ENCODE results near the gene PTPRQ. TPM values are rescaled to one million over a fixed set of nuclear protein-coding genes. Genes with fewer than 3 reads are reported as not detected.

Gene PTPRQ
- total RNA-seq, 4 donors from 2014 or later, result 1.8 to 12.8 (median 3.4) TPM

- no peaks in the 10 kb centered on the region for H3K27me3 ChIP-seq
- H3K4me3 ChIP-seq, result no peak overlapping the region
- H3K9me3 ChIP-seq, result no peaks in the 10 kb centered on the region
- no peaks in the 10 kb centered on the region for H3K36me3 ChIP-seq
- TF ChIP-seq CTCF (IDR thresholded peaks at IDR 0.05) (no peak), POLR2A (IDR thresholded peaks at IDR 0.05) (no peak), EP300 (IDR thresholded peaks at IDR 0.05) (no peak)
- no peaks in the 10 kb centered on the region for H3K4me1 ChIP-seq
- 73 to 79% methylated on average over 3 of the region's 3 CpGs for WGBS, 2 donors
- no peak overlapping the region for H3K27ac ChIP-seq
- no peak for DNase-seq (ENCODE audit: low spot score in 2 of 2)
Observed at GRCh38 chr12:80679346-80680131, 235.5 kb downstream of the PTPRQ start.

GRCh38 chr12:80681287-80681686, 237.3 kb downstream of the PTPRQ start:
- Histone ChIP-seq H3K27ac (no peak overlapping the region), H3K36me3 (no peaks in the 10 kb centered on the region), H3K4me3 (no peak overlapping the region), H3K9me3 (no peaks in the 10 kb centered on the region), H3K4me1 (no peaks in the 10 kb centered on the region), H3K27me3 (no peaks in the 10 kb centered on the region)
- WGBS, 2 donors, result 75 to 76% methylated on average over 2 of the region's 2 CpGs
- no peak for DNase-seq (ENCODE audit: low spot score in 2 of 2)
- TF ChIP-seq CTCF (IDR thresholded peaks at IDR 0.05) (no peak), POLR2A (IDR thresholded peaks at IDR 0.05) (no peak), EP300 (IDR thresholded peaks at IDR 0.05) (no peak)

GRCh38 chr12:80681786-80682185, 237.8 kb downstream of the PTPRQ start:
- no peak for DNase-seq (ENCODE audit: low spot score in 2 of 2)
- H3K4me3 ChIP-seq, result no peak overlapping the region
- H3K36me3 ChIP-seq, result no peaks in the 10 kb centered on the region
- no peaks in the 10 kb centered on the region for H3K27me3 ChIP-seq
- 86 to 93% methylated on average over 3 of the region's 3 CpGs for WGBS, 2 donors
- H3K27ac ChIP-seq, result no peak overlapping the region
- no peak for TF ChIP-seq EP300 (IDR thresholded peaks at IDR 0.05)
- TF ChIP-seq CTCF (IDR thresholded peaks at IDR 0.05), result no peak
- TF ChIP-seq POLR2A (IDR thresholded peaks at IDR 0.05), result no peak
- H3K9me3 ChIP-seq, result peaks cover 0 to under 1% (median under 1%) of the 10 kb centered on the region in 4 donors
- H3K4me1 ChIP-seq, result no peaks in the 10 kb centered on the region

- TF ChIP-seq POLR2A (IDR thresholded peaks at IDR 0.05) (no peak), CTCF (IDR thresholded peaks at IDR 0.05) (no peak), EP300 (IDR thresholded peaks at IDR 0.05) (no peak)
Observed at GRCh38 chr12:80684077-80684495, 240.1 kb downstream of the PTPRQ start.

GRCh38 chr12:80690090-80690489, 246.1 kb downstream of the PTPRQ start:
- DNase-seq (ENCODE audit: low spot score in 2 of 2), result no peak
- Histone ChIP-seq H3K36me3 (no peaks in the 10 kb centered on the region), H3K4me1 (no peaks in the 10 kb centered on the region), H3K27ac (no peak overlapping the region), H3K27me3 (no peaks in the 10 kb centered on the region), H3K4me3 (no peak overlapping the region), H3K9me3 (peaks cover 0 to 4% (median 1%) of the 10 kb centered on the region in 4 donors)
- 82 to 83% methylated on average over 1 of the region's 1 CpG for WGBS, 2 donors
- no peak for TF ChIP-seq CTCF (IDR thresholded peaks at IDR 0.05)

More at GRCh38 chr12:80684077-80684495, 240.1 kb downstream of the PTPRQ start:
- no peak for DNase-seq (ENCODE audit: low spot score in 2 of 2)
- Histone ChIP-seq H3K4me1 (no peaks in the 10 kb centered on the region), H3K9me3 (peaks cover 0 to 4% (median 1%) of the 10 kb centered on the region in 4 donors), H3K27ac (no peak overlapping the region), H3K4me3 (no peak overlapping the region), H3K36me3 (no peaks in the 10 kb centered on the region), H3K27me3 (no peaks in the 10 kb centered on the region)
- WGBS, 2 donors, result 42 to 54% methylated on average over 7 of the region's 7 CpGs

All from tibial nerve (tissue), 4 donors.